Type B pancreatic cell (in vitro differentiated cells): ENCODE data around the gene TYRO3. TPM values are rescaled to one million over a fixed set of nuclear protein-coding genes. Genes with fewer than 3 reads are reported as not detected.
A peak's percentile ranks its signal among the peaks of the same experiment; 100 is the strongest.

Experiments
- DNase-seq: peaks from one replicate; pipeline ENCODE4 v3.0.0; 2021; ENCODE audit warnings: mixed read lengths; ENCODE audit not compliant: unreplicated experiment; ENCODE audit errors: extremely low spot score
- H3K27ac Mint-ChIP-seq: 2 replicates; pipeline ENCODE4 v1.8.0; 2021; ENCODE audit warnings: mild to moderate bottlenecking, mixed read lengths
- H3K27me3 Mint-ChIP-seq: 2 replicates; pipeline ENCODE4 v1.8.0; 2021; ENCODE audit warnings: mixed read lengths
- H3K36me3 Mint-ChIP-seq: 2 replicates; pipeline ENCODE4 v1.8.0; 2021; ENCODE audit warnings: mixed read lengths
- H3K4me1 Mint-ChIP-seq: one replicate; pipeline ENCODE4 v1.8.0; 2021; ENCODE audit warnings: mixed read lengths; ENCODE audit not compliant: unreplicated experiment
- H3K4me3 Mint-ChIP-seq: 2 replicates; pipeline ENCODE4 v1.8.0; 2021; ENCODE audit warnings: mild to moderate bottlenecking, mixed read lengths
- H3K9me3 Mint-ChIP-seq: 2 replicates; pipeline ENCODE4 v1.8.0; 2021; ENCODE audit warnings: mixed read lengths
- long read RNA-seq: library from polyadenylated mRNA; unstranded; transcript quantifications from one replicate; pipeline ENCODE4 v2.0.0, GENCODE V29; 2020
- total RNA-seq: library from RNA; stranded (reverse); gene quantifications from 2 replicates; pipeline ENCODE4 v1.2.1, GENCODE V29; 2021; ENCODE audit warnings: low replicate concordance
- TF ChIP-seq, protein P1 (sequence below): fragments of 200-600 bp; sonication (generic); conservative IDR thresholded peaks from 2 replicates; pipeline ENCODE4 v1.5.0; 2021; ENCODE audit warnings: antibody characterized with exemption, mild to moderate bottlenecking

The TYRO3 gene
- total RNA-seq, result 43.0 and 44.1 TPM in 2 replicates
- long read RNA-seq, transcript TYRO3-209 (1 exons, 2,004 nt), result major isoform, 5 of 17 reads
- long read RNA-seq, partial matches to known transcripts, result 10 of 17 reads
- long read RNA-seq, other reads (novel, unspliced or antisense), result 2 of 17 reads

DNA sequence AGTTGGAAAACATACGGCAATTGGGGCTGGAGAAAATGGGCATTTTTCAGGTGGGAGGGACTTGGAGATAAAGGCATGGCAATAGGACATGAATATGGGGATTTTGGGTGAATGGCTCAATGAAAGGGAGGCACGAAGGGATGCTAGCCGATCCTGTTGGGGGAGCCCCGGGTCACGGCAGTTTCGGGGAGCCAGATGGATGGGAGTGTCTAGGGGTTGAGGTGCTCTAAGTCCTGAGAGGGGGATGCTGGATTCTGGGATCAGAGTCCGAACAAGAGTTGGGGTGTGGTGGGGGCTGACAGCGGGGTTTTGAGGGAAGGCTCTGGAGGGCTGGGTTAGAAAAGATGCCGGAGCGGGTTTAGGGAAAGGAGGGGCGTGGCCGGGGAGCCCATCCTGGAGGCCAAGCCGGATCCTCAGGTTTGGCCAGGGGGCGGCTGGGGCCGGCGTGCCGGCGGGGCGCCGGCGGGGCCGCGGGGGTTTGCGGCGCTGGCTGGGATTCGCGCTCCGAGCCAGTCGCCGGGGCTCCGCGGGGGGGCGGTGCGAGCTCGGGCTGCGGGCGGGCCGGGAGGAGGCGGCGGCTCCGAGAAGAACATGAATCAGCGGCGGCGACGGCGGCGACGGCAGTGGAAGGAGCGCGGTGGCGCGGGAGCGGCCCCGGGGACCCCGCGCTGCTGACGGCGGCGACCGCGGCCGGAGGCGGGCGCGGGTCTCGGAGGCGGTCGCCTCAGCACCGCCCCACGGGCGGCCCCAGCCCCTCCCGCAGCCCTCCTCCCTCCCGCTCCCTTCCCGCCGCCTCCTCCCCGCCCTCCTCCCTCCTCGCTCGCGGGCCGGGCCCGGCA, at the start of gene TYRO3:
TYRO3 (plus strand) TSS at position 813 of the 839 bp plus-strand sequence. CDS start 46 bp downstream, outside the sequence.
- Mint-ChIP-seq H3K9me3 (no peaks in the 10 kb centered on the region), H3K27ac (peak within 1 kb of the TSS; percentile 94), H3K4me3 (peak within 1 kb of the TSS; percentile 95), H3K4me1 (peaks cover 37% of the 10 kb centered on the region), H3K36me3 (no peaks in the 10 kb centered on the region), H3K27me3 (peaks cover 6% of the 10 kb centered on the region)
- TF ChIP-seq, protein P1, sequence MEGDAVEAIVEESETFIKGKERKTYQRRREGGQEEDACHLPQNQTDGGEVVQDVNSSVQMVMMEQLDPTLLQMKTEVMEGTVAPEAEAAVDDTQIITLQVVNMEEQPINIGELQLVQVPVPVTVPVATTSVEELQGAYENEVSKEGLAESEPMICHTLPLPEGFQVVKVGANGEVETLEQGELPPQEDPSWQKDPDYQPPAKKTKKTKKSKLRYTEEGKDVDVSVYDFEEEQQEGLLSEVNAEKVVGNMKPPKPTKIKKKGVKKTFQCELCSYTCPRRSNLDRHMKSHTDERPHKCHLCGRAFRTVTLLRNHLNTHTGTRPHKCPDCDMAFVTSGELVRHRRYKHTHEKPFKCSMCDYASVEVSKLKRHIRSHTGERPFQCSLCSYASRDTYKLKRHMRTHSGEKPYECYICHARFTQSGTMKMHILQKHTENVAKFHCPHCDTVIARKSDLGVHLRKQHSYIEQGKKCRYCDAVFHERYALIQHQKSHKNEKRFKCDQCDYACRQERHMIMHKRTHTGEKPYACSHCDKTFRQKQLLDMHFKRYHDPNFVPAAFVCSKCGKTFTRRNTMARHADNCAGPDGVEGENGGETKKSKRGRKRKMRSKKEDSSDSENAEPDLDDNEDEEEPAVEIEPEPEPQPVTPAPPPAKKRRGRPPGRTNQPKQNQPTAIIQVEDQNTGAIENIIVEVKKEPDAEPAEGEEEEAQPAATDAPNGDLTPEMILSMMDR, result no peak
- DNase-seq, result peak; percentile 81

DNA sequence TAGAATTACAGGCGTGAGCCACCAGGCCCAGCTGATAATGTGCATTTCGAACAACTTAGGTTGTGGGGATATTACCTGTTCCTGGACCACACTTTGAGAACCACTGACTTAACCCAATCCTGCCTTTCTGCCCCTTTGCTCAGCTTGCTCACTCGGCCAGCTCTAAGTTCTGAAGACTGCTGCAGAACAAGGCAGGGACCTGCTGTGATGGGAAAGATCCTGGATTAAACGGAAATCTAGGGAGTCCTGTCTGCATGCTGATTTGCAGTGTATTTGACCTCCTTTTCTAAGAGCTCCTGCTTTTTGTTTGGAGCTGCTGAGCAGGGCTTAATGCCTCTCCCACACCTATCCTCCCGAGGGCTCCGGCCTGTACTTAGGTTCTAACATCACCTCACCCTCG, 48.3 kb upstream of the TYRO3 start:
- Mint-ChIP-seq H3K9me3 (no peaks in the 10 kb centered on the region), H3K27me3 (peaks cover 76% of the 10 kb centered on the region), H3K4me3 (no peak overlapping the region), H3K27ac (no peak overlapping the region), H3K4me1 (peaks cover 4% of the 10 kb centered on the region), H3K36me3 (no peaks in the 10 kb centered on the region)
- no peak for DNase-seq
- TF ChIP-seq, protein P1, result no peak

DNA sequence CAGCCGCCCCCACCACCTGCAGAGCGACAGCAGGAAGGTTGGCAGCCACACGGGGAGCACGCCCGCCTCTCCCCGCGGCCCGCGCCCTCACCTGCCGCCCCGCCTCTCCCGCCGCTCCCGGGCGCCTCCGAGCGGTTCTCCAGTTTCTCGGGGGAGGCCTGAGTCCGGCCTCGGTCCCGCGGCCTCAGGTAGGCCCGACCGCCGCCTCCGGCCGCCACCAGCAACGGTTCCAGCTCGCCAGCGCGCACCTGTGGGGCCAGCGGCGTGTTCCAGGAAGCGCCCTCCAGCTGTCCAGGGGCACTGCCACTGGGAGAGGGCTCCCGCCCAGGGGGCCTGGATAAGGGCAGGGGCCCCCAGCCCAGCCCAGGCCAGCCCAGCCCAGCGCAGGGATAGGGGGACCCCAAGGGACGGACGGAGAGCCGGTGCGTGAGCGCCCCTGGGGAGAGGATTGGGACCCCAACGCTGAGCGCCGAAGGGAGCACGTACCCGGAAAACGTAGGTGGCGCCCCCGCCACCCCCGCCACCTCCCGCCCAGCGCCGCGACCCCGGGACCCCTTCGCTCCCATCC, 47.6 kb upstream of the TYRO3 start:
- TF ChIP-seq, protein P1, result no peak
- Mint-ChIP-seq H3K27ac (no peak overlapping the region), H3K36me3 (peaks cover 4% of the 10 kb centered on the region), H3K9me3 (no peaks in the 10 kb centered on the region), H3K27me3 (peaks cover 69% of the 10 kb centered on the region), H3K4me1 (peaks cover 4% of the 10 kb centered on the region), H3K4me3 (no peak overlapping the region)
- DNase-seq, result no peak

DNA sequence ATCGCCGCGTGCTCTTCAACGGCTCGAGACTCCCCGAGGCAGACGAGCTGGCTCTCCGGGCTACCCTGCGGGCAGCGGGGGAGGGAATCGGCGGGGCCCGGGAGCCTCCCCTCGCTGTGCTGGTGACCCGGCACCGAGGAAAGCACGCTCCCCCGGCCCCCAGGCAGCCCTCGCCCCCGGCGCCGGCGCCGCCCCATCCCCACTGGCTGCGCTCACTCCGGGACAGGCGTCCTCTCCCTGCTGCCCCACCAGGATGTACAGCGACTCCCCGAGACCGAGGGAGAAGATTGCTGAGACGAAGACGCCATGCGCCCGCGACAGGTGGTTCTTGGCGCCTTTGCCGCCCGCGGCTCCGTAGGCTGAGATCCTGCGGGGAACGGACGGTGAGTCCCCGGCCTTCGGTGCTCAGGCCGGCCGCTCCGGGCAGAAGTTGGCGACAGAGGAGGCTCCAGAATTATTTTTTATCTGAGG, 47.1 kb upstream of the TYRO3 start:
- H3K4me3 Mint-ChIP-seq, result peak overlapping the region; percentile 82

DNA sequence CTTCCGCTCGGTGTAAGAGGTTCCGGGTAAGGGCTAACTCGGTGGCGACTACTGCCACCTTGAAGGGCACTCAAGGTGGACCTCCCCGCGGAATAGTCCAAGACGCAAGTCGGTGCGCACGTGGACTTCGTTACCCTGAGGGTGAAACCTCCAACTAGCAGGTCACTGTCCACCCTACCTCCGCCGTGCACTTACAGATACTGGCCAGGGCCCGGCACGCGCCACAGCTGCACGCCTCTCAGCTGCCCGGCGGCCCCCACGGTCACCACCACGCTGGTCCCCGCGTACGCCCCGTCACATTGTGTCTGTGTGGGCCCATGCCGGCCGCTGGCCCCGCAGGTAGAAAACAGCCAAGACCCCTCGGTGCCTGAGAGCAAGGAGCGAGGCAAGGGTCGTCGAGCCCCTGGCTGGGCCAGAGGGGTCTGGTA, 46.5 kb upstream of the TYRO3 start:
- H3K27me3 Mint-ChIP-seq, result peaks cover 58% of the 10 kb centered on the region

More for the DNA sequence above, 47.1 kb upstream of the TYRO3 start:
- Mint-ChIP-seq H3K9me3 (no peaks in the 10 kb centered on the region), H3K4me1 (peaks cover 4% of the 10 kb centered on the region), H3K36me3 (peaks cover 9% of the 10 kb centered on the region), H3K27me3 (peaks cover 64% of the 10 kb centered on the region), H3K27ac (no peak overlapping the region)
- TF ChIP-seq, protein P1, result no peak
- DNase-seq, result no peak

More for the DNA sequence above, 46.5 kb upstream of the TYRO3 start:
- Mint-ChIP-seq H3K27ac (no peak overlapping the region), H3K4me1 (peaks cover 4% of the 10 kb centered on the region), H3K36me3 (peaks cover 11% of the 10 kb centered on the region), H3K4me3 (peak overlapping the region; percentile 82), H3K9me3 (no peaks in the 10 kb centered on the region)
- TF ChIP-seq, protein P1, result no peak
- DNase-seq, result no peak
